Endometrium (tissue), 2 donors: Measurements from ENCODE around the gene MOB3A.

Experiments
- FAIRE-seq: peaks from 2 replicates; lab custom pipeline; 2012; peaks lifted over from hg19 to GRCh38; lab: Jason Lieb, UNC
- donor health status: control.
- donor health status: control.

The MOB3A gene

GRCh38 chr19:2123682-2124387 lies 27.7 kb upstream of the MOB3A start:
- FAIRE-seq: no peak

- FAIRE-seq: no peak
Measured at GRCh38 chr19:2122982-2123381, 26.9 kb upstream of the MOB3A start.

- FAIRE-seq: no peak
Measured at GRCh38 chr19:2122251-2122650, 26.1 kb upstream of the MOB3A start.

GRCh38 chr19:2121416-2122051 lies 25.4 kb upstream of the MOB3A start:
- FAIRE-seq: no peak

GRCh38 chr19:2120821-2121220 lies 24.7 kb upstream of the MOB3A start:
- FAIRE-seq: no peak

GRCh38 chr19:2119921-2120785 lies 24.0 kb upstream of the MOB3A start:
- FAIRE-seq: no peak

- FAIRE-seq: no peak
Measured at GRCh38 chr19:2118438-2118837, 22.3 kb upstream of the MOB3A start.

GRCh38 chr19:2117215-2117960 lies 21.3 kb upstream of the MOB3A start:
- FAIRE-seq: no peak

GRCh38 chr19:2116507-2116906 lies 20.4 kb upstream of the MOB3A start:
- FAIRE-seq: no peak

- no peak for FAIRE-seq
Measured at GRCh38 chr19:2115911-2116426, 19.8 kb upstream of the MOB3A start.

- FAIRE-seq: no peak
Measured at GRCh38 chr19:2115324-2115723, 19.2 kb upstream of the MOB3A start.

- FAIRE-seq: no peak
Measured at GRCh38 chr19:2114821-2115220, 18.7 kb upstream of the MOB3A start.

- no peak for FAIRE-seq
Measured at GRCh38 chr19:2114218-2114617, 18.1 kb upstream of the MOB3A start.

- no peak for FAIRE-seq
Measured at GRCh38 chr19:2113439-2114211, 17.5 kb upstream of the MOB3A start.

GRCh38 chr19:2112516-2113320 lies 16.6 kb upstream of the MOB3A start:
- FAIRE-seq: no peak

- no peak for FAIRE-seq
Measured at GRCh38 chr19:2111886-2112285, 15.8 kb upstream of the MOB3A start.

- no peak for FAIRE-seq
Measured at GRCh38 chr19:2111425-2111824, 15.3 kb upstream of the MOB3A start.

- FAIRE-seq: no peak
Measured at GRCh38 chr19:2110822-2111221, 14.7 kb upstream of the MOB3A start.

GRCh38 chr19:2109046-2109864 lies 13.1 kb upstream of the MOB3A start:
- no peak for FAIRE-seq
